ENCODE results near the gene EMID1.

Gene EMID1

DNA sequence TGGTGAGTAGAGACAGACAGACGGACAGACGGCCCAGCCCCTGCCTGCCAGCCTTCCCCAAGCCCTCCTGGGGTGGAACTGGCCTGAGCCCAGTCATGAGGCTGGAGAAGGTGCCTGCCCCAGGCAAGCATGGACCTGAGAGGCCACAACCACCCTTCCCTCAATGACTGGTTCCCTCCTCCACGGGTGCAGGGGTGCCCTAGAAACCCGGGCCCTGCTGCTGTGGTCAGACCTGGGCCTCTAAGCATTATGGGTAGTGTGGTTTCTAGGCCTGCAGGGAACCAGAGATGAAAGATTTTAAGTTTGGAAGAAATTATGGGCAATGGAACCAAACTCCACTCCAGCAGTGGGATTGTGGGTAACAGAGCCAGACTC is 48.6 kb downstream of the EMID1 start:
- Mint-ChIP-seq H3K9me3 (no peaks in the 10 kb centered on the region), H3K36me3 (no peaks in the 10 kb centered on the region), H3K4me3 (no peak overlapping the region), H3K27me3 (peaks cover 24% of the 10 kb centered on the region), H3K27ac (no peak overlapping the region), H3K4me1 (peaks cover 7% of the 10 kb centered on the region)
- ATAC-seq: no peak

DNA sequence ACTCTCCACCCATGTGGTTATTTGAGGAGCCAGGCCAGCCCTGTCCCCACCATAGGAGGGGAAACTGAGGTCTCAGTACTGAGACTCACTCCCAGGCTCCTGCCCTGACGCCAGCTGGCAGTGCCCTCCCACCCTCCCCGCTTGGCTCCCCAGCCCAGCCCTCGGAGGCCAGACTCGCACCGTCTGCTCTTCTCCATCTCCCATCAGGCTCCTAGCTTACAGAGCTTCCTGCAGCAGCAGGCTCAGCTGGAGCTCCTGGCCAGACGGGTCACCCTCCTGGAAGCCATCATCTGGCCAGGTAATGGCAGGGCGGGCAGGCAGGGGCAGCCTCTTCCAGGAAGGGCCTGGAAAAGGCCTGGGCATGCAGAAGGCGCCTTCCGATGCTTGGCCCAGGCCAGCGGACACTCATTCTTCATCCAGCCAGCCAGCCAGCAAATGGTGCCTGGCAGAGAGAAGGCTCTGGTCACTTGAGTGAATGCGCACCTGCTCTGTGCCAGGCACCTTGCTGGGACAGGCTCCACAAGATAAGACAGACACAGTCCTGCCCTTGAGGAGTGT is 49.4 kb downstream of the EMID1 start:
- ATAC-seq: no peak
- no peaks in the 10 kb centered on the region for H3K9me3 Mint-ChIP-seq
- H3K27me3 Mint-ChIP-seq: peaks cover 24% of the 10 kb centered on the region
- H3K27ac Mint-ChIP-seq: no peak overlapping the region
- H3K4me1 Mint-ChIP-seq: peaks cover 7% of the 10 kb centered on the region
- H3K36me3 Mint-ChIP-seq: peaks cover 5% of the 10 kb centered on the region
- H3K4me3 Mint-ChIP-seq: no peak overlapping the region

DNA sequence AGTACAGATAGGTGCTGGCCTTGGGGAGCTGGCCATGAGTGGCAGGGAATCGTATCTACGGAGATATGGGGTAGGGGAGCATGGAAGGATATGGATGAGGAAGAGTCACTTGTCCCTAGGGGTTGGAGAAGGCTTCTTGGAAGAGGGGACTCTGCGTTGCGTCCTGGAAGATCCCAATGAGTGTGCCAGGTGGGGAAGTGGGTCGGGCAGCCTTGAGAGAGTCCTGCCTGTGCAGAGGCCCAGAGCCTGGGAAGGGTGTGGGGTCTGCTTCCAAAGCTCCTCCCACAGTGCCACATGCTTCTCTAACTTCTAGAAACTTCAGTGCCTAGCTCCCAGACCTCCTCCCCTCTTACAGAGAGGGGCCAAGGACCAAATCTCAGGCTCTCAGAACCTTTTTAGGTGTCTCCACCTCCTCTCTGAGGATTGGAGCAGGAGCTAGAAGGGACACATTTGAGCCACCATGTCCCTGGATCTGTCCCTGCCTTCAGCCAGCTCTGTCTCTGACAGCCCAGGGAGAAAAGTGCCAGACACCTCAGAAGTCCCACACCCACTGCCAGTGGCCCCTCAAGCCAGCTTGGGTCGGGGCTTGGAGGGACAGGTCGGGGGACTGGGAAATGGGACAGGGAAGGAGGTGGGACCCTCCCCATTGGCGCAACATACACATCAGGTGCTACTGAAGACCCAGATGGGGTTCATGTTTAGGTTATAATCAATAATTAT is 51.1 kb downstream of the EMID1 start:
- H3K4me3 Mint-ChIP-seq: no peak overlapping the region
- H3K27me3 Mint-ChIP-seq: peaks cover 24% of the 10 kb centered on the region
- peaks cover 7% of the 10 kb centered on the region for H3K36me3 Mint-ChIP-seq
- peaks cover 7% of the 10 kb centered on the region for H3K4me1 Mint-ChIP-seq
- H3K9me3 Mint-ChIP-seq: no peaks in the 10 kb centered on the region
- ATAC-seq: no peak
- no peak overlapping the region for H3K27ac Mint-ChIP-seq

DNA sequence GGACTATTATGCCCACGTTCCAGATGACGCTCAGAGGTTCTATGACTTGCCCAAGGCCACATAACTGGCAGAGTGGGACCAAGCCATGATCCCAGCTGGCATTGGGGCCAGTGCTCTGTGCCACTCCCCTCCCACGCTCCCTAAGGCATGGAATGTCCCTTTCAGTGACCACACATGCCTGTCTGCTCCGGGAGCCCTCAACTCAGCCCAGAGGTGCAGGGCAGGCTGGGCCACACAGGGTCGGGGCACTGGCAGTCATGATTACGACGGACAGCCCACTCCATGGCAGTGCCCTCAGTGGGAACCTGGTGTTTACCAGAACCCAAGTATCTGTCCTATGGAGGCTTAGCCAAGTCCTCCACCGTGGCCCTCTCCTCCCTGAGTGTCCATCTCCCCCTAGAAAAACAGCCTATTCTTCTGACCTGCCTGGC is 52.1 kb downstream of the EMID1 start:
- Mint-ChIP-seq H3K4me3 (no peak overlapping the region), H3K27ac (no peak overlapping the region), H3K4me1 (peaks cover 7% of the 10 kb centered on the region), H3K36me3 (peaks cover 7% of the 10 kb centered on the region), H3K27me3 (peaks cover 24% of the 10 kb centered on the region), H3K9me3 (no peaks in the 10 kb centered on the region)
- no peak for ATAC-seq

DNA sequence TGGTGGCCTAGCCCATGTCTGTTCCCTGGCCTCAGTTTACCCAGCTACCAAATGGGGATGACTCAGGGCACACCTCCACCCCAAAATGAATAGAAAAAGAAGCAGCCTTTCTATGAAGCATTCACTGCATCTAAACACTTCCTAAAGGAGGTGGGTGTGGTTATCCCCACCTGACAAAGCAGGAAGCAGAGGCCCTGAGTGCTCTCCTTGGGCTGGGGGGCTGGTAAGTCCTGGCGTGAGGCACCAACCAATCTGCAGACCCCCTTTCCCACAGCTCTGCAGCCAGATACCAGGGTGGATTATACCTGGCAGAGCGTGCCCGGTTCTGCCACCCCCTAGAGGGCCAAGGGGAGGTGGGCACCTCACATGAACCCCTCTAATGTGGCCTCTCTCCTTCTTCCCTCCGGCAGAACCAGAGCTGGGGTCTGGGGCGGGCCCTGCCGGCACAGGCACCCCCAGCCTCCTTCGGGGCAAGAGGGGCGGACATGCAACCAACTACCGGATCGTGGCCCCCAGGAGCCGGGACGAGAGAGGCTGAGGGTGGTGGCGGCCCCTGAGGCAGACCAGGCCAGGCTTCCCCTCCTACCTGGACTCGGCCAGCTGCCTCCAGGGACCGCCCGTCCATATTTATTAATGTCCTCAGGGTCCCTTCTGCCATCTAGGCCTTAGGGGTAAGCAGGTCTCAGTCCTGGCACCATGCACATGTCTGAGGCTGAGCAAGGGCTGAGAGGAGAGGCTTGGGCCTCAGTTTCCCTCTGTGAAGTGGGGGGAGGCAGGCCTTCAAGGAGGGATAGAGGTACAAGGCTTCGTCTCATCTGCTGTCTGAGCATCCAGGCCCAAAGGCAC is 52.9 kb downstream of the EMID1 start:
- H3K27ac Mint-ChIP-seq: no peak overlapping the region
- H3K4me1 Mint-ChIP-seq: peaks cover 7% of the 10 kb centered on the region
- no peak for ATAC-seq
- no peak overlapping the region for H3K4me3 Mint-ChIP-seq
- H3K9me3 Mint-ChIP-seq: no peaks in the 10 kb centered on the region
- H3K27me3 Mint-ChIP-seq: peaks cover 18% of the 10 kb centered on the region
- H3K36me3 Mint-ChIP-seq: peaks cover 7% of the 10 kb centered on the region

DNA sequence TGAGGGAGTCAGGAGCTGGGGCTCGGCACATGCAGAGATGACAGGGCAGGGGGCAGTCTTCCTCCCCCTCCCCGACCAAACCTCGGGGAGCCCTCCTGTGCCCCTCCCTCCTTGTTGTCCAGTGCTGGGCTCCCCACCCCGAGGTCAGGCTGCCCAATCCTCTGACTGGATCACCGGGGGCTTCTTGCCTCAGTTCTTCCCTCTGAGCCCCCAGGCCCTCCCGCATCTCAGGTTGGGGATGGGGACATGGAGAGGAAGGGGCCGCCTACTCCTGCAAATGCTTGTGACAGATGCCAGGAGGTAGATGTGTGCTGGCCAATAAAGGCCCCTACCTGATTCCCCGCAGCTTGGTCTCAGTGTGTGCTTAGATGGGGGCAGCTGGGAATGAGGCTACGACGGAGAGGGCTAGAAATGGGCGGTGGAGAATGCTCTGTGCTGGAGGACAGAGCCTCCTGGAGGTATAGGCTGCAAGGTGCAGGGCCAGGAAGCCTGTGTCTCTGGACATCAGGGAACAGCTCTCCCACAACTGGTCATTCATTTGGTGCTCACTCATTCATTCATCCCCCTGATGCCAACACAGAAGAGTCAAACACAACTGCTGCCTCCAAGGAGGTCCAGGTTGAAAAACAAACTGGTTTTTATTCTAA is 53.7 kb downstream of the EMID1 start:
- Mint-ChIP-seq H3K36me3 (peaks cover 7% of the 10 kb centered on the region), H3K9me3 (no peaks in the 10 kb centered on the region), H3K4me3 (no peak overlapping the region), H3K27ac (no peak overlapping the region), H3K4me1 (peaks cover 7% of the 10 kb centered on the region), H3K27me3 (peaks cover 10% of the 10 kb centered on the region)
- ATAC-seq: no peak

DNA sequence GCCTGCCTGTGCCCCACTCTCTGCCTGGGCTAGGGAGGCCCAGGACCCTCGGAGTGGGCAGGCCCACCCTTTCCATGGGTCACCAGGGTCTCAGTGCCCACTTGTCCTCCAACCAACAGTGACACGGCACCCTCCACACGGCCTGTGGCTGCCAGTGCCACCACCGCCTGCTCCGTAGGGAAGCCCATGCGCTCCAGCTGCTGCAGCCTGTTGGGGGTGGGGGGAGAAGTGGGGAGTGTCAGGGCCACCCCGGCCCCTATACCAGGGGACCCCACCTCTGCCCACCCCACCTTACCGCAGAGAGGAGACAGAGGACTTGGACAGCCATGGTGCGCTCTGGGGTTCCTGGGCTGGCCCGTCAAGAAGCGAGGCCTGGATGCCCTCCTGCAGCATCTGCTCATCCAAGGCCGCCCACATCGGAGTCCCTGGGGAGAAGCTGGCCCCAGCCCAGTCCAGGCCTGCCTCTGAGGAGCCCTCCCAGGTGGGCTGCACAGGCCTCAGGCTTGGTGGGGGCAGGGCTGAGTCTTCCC is 54.4 kb downstream of the EMID1 start:
- Mint-ChIP-seq H3K27me3 (peaks cover 3% of the 10 kb centered on the region), H3K4me3 (no peak overlapping the region), H3K9me3 (no peaks in the 10 kb centered on the region), H3K36me3 (peaks cover 7% of the 10 kb centered on the region), H3K27ac (no peak overlapping the region), H3K4me1 (peaks cover 7% of the 10 kb centered on the region)
- ATAC-seq: peak; percentile 50

DNA sequence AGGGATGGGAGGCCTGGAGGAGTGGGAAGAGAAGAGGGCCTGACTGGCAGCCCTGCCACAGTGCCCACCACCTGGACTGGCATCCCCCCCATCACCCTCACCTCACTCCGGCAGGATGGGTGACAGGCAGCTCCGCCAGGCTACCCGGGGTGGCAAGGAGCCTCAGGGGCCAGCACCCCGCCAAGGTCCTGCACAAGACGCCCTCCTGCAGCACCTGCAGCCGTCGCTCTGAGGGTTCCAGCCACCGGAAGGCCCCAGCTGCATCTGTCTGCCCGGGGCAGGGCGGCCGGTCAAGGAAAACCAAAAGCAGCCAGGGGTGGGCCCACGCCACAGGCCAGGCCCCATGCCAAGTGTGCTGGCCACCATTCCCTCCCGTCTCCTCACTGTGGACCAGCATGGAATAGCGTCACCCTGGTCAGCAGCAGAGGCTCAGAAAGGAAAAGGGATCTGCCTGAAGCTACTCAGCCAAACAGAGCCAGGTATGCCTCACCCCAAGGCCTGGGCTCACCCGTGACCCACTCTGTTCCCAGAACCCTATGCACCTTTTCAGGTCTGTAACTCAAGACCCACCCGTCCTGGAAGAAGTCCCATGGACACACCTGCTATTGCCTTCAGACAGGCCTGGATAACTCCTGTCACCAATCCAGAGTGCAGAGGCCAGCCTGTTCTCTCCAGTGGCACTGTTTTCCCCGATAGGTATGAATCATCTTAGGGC is 55.1 kb downstream of the EMID1 start:
- Mint-ChIP-seq H3K4me1 (peaks cover 7% of the 10 kb centered on the region), H3K4me3 (no peak overlapping the region), H3K9me3 (no peaks in the 10 kb centered on the region), H3K27me3 (no peaks in the 10 kb centered on the region), H3K27ac (no peak overlapping the region), H3K36me3 (peaks cover 7% of the 10 kb centered on the region)
- ATAC-seq: peak; percentile 21

DNA sequence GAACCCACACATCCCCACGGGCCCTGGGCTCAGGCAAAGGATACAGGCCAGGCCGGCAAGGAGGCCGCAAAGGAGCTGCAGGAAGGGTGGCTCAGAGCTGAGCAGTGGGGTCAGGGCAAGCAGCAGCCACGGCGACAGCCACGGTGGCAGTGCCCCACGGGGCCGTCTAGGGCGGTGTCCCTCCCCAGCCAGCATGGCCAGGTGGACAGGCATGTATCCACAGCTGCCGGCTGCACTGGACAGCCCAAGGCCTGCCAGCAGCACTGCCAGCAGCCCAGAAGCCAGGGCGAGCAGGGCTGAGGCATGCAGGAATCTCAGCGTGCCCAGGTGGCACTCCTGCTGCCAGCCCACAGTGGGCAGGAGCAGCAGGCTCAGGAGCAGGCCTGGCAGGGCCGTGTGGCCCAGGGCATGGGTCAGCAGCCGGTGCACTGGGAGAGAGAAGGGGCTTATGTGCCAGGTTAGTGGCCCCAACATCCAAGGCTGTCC is 58.1 kb downstream of the EMID1 start:
- Mint-ChIP-seq H3K4me3 (no peak overlapping the region), H3K9me3 (no peaks in the 10 kb centered on the region), H3K27me3 (no peaks in the 10 kb centered on the region), H3K27ac (no peak overlapping the region), H3K4me1 (peaks cover 17% of the 10 kb centered on the region), H3K36me3 (peaks cover 13% of the 10 kb centered on the region)
- no peak for ATAC-seq

DNA sequence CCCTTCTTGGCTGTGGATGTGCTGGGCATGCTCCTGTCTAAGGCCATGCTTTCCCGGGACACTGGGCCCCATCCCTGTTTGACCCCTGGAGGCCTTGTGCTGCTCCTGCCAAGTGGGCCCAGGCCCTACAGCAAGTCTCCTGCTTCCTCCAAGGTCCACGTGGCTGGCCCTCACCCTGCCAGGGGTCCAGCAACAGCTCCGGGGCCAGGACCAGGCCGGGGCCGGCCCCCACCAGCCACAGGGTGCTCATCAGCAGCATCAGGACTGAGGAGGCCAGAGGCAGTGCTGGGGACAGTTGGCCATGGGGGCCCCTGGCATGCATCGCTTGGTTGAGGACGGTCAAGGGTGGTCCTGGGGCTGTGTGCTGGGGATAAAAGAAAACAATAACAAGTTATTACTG is 59.6 kb downstream of the EMID1 start:
- Mint-ChIP-seq H3K4me3 (no peak overlapping the region), H3K27ac (no peak overlapping the region), H3K4me1 (peaks cover 31% of the 10 kb centered on the region), H3K27me3 (no peaks in the 10 kb centered on the region), H3K9me3 (no peaks in the 10 kb centered on the region), H3K36me3 (peaks cover 14% of the 10 kb centered on the region)
- no peak for ATAC-seq

DNA sequence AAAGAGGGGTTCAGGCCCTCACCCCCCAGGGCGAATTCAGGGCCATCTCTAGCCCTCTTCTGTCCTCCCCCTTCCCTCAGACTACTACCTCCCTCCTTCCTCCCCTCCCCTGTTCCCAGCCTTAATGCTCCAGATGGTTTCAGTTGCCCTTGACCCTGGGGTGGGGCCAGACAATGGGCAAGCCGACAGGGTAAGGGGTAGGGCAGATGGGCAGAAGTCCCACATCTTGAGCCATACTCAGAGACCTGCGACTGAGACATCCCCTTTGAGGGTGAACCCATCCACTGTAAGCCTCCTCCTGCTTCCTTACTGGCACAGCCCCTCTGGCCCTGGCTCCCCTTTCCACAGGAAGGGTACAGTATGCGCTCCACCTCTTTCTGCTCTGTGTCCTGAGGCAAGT is 60.2 kb downstream of the EMID1 start:
- no peak for ATAC-seq
- no peaks in the 10 kb centered on the region for H3K27me3 Mint-ChIP-seq
- H3K27ac Mint-ChIP-seq: peak overlapping the region; percentile 98
- peaks cover 18% of the 10 kb centered on the region for H3K36me3 Mint-ChIP-seq
- H3K9me3 Mint-ChIP-seq: no peaks in the 10 kb centered on the region
- peaks cover 38% of the 10 kb centered on the region for H3K4me1 Mint-ChIP-seq
- no peak overlapping the region for H3K4me3 Mint-ChIP-seq

DNA sequence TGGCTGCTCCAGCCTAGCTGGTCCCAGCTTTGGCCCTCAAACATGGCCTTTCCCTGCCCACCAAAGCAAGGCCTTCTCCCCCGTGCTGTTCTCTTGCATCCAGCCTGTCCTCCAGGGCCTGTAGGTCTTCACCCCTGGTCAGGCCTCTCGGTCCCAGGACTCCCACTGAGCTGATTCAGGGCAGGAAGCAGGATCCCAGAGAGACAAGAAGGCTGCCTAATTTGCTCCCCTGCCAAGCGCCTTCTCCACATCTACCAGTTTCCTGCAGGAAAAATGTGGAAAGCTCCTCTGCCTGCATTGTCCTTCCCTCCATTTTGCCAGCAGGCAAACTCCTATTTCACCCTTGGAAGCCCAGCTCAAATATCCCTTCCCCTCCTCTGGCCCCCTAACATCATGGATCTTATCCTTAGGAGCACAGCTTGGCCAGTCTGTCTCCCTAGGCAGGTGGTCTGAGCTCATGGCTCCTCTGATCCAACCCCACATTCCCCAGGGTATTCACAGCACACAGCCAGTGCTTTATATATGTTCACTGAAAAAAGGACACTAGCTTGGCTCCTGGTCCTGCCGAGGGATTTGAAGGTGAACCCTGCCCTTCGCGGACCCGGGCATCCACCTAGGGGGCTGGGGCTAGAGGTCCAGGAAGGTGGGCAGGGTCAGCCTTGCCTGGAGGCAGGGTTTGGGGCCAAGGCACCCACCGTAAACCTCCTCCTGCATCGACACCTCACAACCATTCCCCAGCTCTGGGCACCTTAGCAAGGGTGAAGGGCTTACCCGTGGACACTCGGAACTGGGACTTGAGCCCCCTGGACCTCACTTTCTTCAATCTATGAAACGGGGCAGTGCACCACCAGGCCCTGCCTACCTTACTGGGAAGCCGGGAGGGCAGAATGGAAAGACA is 61.1 kb downstream of the EMID1 start:
- peaks cover 23% of the 10 kb centered on the region for H3K36me3 Mint-ChIP-seq
- no peaks in the 10 kb centered on the region for H3K9me3 Mint-ChIP-seq
- no peaks in the 10 kb centered on the region for H3K27me3 Mint-ChIP-seq
- peak overlapping the region; percentile 84 for H3K4me3 Mint-ChIP-seq
- ATAC-seq: no peak
- peak overlapping the region; percentile 98 for H3K27ac Mint-ChIP-seq
- peaks cover 46% of the 10 kb centered on the region for H3K4me1 Mint-ChIP-seq

DNA sequence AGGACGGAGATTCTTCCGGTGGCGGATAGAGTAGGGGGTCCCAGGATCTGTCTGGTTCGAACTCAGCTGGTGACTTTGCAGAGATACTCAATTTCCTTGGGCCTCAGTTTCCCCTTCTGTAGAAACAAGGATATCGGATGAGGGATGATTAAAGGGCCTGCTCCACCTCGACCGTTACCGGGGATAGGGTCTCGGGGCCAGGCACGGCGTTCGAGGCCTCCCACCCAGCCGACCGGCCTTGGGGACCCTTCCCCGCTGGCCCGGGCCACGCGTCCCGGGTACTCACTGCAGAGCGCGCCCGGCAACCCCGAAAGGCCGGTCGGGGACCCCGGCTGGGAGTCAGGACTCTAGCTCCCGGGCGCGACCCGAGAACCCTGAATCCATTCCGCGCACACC is 61.8 kb downstream of the EMID1 start:
- Mint-ChIP-seq H3K27me3 (no peaks in the 10 kb centered on the region), H3K4me1 (peaks cover 52% of the 10 kb centered on the region), H3K9me3 (no peaks in the 10 kb centered on the region), H3K27ac (peak overlapping the region; percentile 98), H3K4me3 (peak overlapping the region; percentile 84), H3K36me3 (peaks cover 29% of the 10 kb centered on the region)
- peak; percentile 70 for ATAC-seq
